Aorta (tissue), 5 donors: ENCODE measurements around the gene CCDC74B. TPM values are rescaled to one million over a fixed set of nuclear protein-coding genes. Genes with fewer than 3 reads are reported as not detected.
"Not testable (repeated sequence)": the region's sequence is repeated elsewhere in the genome, so short reads cannot be mapped to it uniquely, and the experiment has no call there.

Source experiments
- ATAC-seq: fragments of 200-7000 bp; cut with Tn5 transposase; one replicate; pipeline ENCODE4 v1.9.1; 2022; ENCODE audit warnings: moderate library complexity; ENCODE audit not compliant: low FRiP score
- DNase-seq, 2 donors: peaks; one replicate each; pipeline ENCODE4 v3.0.0-alpha.2; 2020
- H3K27ac ChIP-seq, 2 donors: one replicate each; pipeline ENCODE4 v1.5.1; 2013; ENCODE audit warnings: low read length in 2 of 2, mild to moderate bottlenecking in 2 of 2, moderate library complexity in 2 of 2, control low read depth in 1 of 2, inconsistent platforms in 1 of 2, low read depth in 1 of 2
- H3K27me3 ChIP-seq, 2 donors: one replicate each; pipeline ENCODE4 v1.6.1; 2013; ENCODE audit warnings: control low read depth in 1 of 2, low read length in 1 of 2, mild to moderate bottlenecking in 1 of 2, moderate library complexity in 1 of 2; ENCODE audit not compliant: insufficient read depth in 2 of 2, control insufficient read depth in 1 of 2
- H3K36me3 ChIP-seq, 2 donors: one replicate each; pipeline ENCODE4 v1.6.1; 2013; ENCODE audit warnings: control low read depth in 1 of 2, low read length in 1 of 2, mild to moderate bottlenecking in 1 of 2; ENCODE audit not compliant: insufficient read depth in 2 of 2, control insufficient read depth in 1 of 2
- H3K4me1 ChIP-seq, 2 donors: one replicate each; pipeline ENCODE4 v1.6.1; 2013; ENCODE audit warnings: low read length in 2 of 2, control low read depth in 1 of 2, mild to moderate bottlenecking in 1 of 2, moderate library complexity in 1 of 2; ENCODE audit not compliant: insufficient read depth in 2 of 2, control insufficient read depth in 1 of 2
- H3K4me3 ChIP-seq, 2 donors: one replicate each; pipeline ENCODE4 v1.5.1; 2013; ENCODE audit warnings: low read length in 2 of 2, control low read depth in 1 of 2, mild to moderate bottlenecking in 1 of 2
- H3K9me3 ChIP-seq: one replicate; pipeline ENCODE4 v1.6.1; 2013; ENCODE audit warnings: mild to moderate bottlenecking, low read length; ENCODE audit not compliant: control insufficient read depth
- WGBS, 2 donors: extraction: QIAGEN DNeasy Blood & Tissue Kit; methylation state at CpG; one replicate each; pipeline ENCODE4 v1.1.7; 2013; 5-methylcytosine and 5-hydroxymethylcytosine counted together
- intact Hi-C, 2 donors: fragments of 100-400 bp; cut with DNase I; formaldehyde crosslinking; loops; one replicate each; pipeline versions ENCODE4 v1.14.2 to v1.15.0; 2022
- long read RNA-seq, 2 donors: library from polyadenylated mRNA; unstranded; transcript quantifications; one replicate each; pipeline ENCODE4 v2.0.0, GENCODE V29; 2020 to 2021
- polyA plus RNA-seq, 2 donors: library from polyadenylated mRNA; stranded (reverse); fragments of 200-250 nt; gene quantifications; one replicate each; pipeline ENCODE4 v1.2.3, GENCODE V29; 2013
- total RNA-seq, 2 donors: library from RNA; stranded (reverse); fragmentation: NEBNext Ultra II Directional; extraction: Animal tissue kit (Norgen Biotek cat#: 25700); gene quantifications; one replicate each; pipeline ENCODE4 v1.2.1, GENCODE V29; 2021
- donor health status: healthy with polysubstance abuse.
- donor health status: Bipolar disorder and iron deficiency.
- donor health status: DM: no; HTN: no; CAD: no.
- donor health status: DM: no; HTN: no; CAD: no.
- donor health status: DM: yes; HTN: yes; CAD: no.

CCDC74B gene
- total RNA-seq (1 to 10 TPM; 1.3 to 2.6 TPM), polyA plus RNA-seq (1 to 10 TPM in 1 of 2 donors, under 1 TPM in 1; 0.38 to 5.6 TPM)
- long read RNA-seq, donor 1, partial matches to known transcripts, result 0 of 1 reads
- long read RNA-seq, donor 1, other reads (novel, unspliced or antisense), result 1 of 1 reads
- long read RNA-seq, donor 2, partial matches to known transcripts, result 0 of 2 reads
- long read RNA-seq, donor 2, other reads (novel, unspliced or antisense), result 0 of 2 reads

- H3K27me3 ChIP-seq, H3K9me3 ChIP-seq, H3K4me1 ChIP-seq, intact Hi-C loops, H3K36me3 ChIP-seq, H3K27ac ChIP-seq: not testable (repeated sequence)
- ATAC-seq, result peak; percentile 73
- peak within 1 kb of the TSS in 1 of 2 donors; percentile 31 for H3K4me3 ChIP-seq
- DNase-seq, result peak; percentile 66 to 87
- WGBS, 2 donors, result 2 to 4% methylated on average over 25 to 30 of the region's 30 CpGs
Observed at GRCh38 chr2:130145006-130145414, at the start of gene CCDC74B. Gene CCDC74B, minus strand, starts transcription at chr2:130145112. Its CDS starts 116 bp downstream, at chr2:130144996.

- intact Hi-C loops, H3K36me3 ChIP-seq, H3K27ac ChIP-seq, H3K27me3 ChIP-seq, H3K9me3 ChIP-seq, H3K4me3 ChIP-seq, DNase-seq, H3K4me1 ChIP-seq, ATAC-seq: not testable (repeated sequence)
- WGBS, 2 donors, result 88 to 91% methylated on average over 19 to 22 of the region's 22 CpGs
Observed at GRCh38 chr2:130193824-130194223, 48.9 kb upstream of the CCDC74B start.

- H3K9me3 ChIP-seq, ATAC-seq, H3K27ac ChIP-seq, DNase-seq, H3K27me3 ChIP-seq, H3K4me3 ChIP-seq, H3K4me1 ChIP-seq, H3K36me3 ChIP-seq, intact Hi-C loops: not testable (repeated sequence)
- WGBS, 2 donors, result 71 to 85% methylated on average over 3 of the region's 3 CpGs
Observed at GRCh38 chr2:130192451-130192850, 47.5 kb upstream of the CCDC74B start.

GRCh38 chr2:130191319-130191718 is 46.4 kb upstream of the CCDC74B start:
- WGBS, 2 donors, result 92 to 93% methylated on average over 6 of the region's 6 CpGs

GRCh38 chr2:130190237-130190636 is 45.3 kb upstream of the CCDC74B start:
- intact Hi-C loops, result no loop called here
- DNase-seq, result no peak
- no peaks in the 10 kb centered on the region for H3K4me1 ChIP-seq
- H3K4me3 ChIP-seq, result no peak overlapping the region
- WGBS, 2 donors, result 85 to 86% methylated on average over 15 of the region's 15 CpGs
- H3K9me3 ChIP-seq, result no peaks in the 10 kb centered on the region
- no peak for ATAC-seq
- peaks cover 0 to 3% of the 10 kb centered on the region in 2 donors for H3K36me3 ChIP-seq
- no peak overlapping the region for H3K27ac ChIP-seq
- H3K27me3 ChIP-seq, result no peaks in the 10 kb centered on the region

More at GRCh38 chr2:130191319-130191718, 46.4 kb upstream of the CCDC74B start:
- H3K36me3 ChIP-seq, H3K27me3 ChIP-seq, H3K4me3 ChIP-seq, DNase-seq, H3K4me1 ChIP-seq, H3K9me3 ChIP-seq, H3K27ac ChIP-seq, ATAC-seq, intact Hi-C loops: not testable (repeated sequence)

GRCh38 chr2:130188958-130189357 is 44.0 kb upstream of the CCDC74B start:
- H3K27me3 ChIP-seq, H3K27ac ChIP-seq, H3K4me1 ChIP-seq, H3K9me3 ChIP-seq, ATAC-seq, H3K36me3 ChIP-seq, H3K4me3 ChIP-seq, DNase-seq: not testable (repeated sequence)
- intact Hi-C loops, result loop anchor here in 1 of 2 donors (10.0 kb wide), 1 partner anchor 1296 kb away; no protein-coding TSS in a partner anchor
- 66 to 74% methylated on average over 3 to 4 of the region's 4 CpGs for WGBS, 2 donors

- 90% methylated on average over 17 of the region's 17 CpGs for WGBS, 2 donors
- intact Hi-C loops, result loop anchor here in 1 of 2 donors (10.0 kb wide), 1 partner anchor 1297 kb away; no protein-coding TSS in a partner anchor
- H3K27me3 ChIP-seq, H3K4me1 ChIP-seq, H3K4me3 ChIP-seq, DNase-seq, H3K27ac ChIP-seq, H3K36me3 ChIP-seq, ATAC-seq, H3K9me3 ChIP-seq: not testable (repeated sequence)
Observed at GRCh38 chr2:130187859-130188792, 43.2 kb upstream of the CCDC74B start.

- DNase-seq, result no peak
- H3K27me3 ChIP-seq, result no peaks in the 10 kb centered on the region
- intact Hi-C loops, result loop anchor here in 1 of 2 donors (10.0 kb wide), 1 partner anchor 1298 kb away; no protein-coding TSS in a partner anchor
Observed at GRCh38 chr2:130187268-130187667, 42.4 kb upstream of the CCDC74B start.

More at GRCh38 chr2:130187268-130187667, 42.4 kb upstream of the CCDC74B start:
- Histone ChIP-seq H3K36me3 (peaks cover 0 to 3% of the 10 kb centered on the region in 2 donors), H3K4me3 (no peak overlapping the region), H3K4me1 (no peaks in the 10 kb centered on the region), H3K9me3 (no peaks in the 10 kb centered on the region), H3K27ac (no peak overlapping the region)
- 73 to 82% methylated on average over 7 to 8 of the region's 8 CpGs for WGBS, 2 donors
- no peak for ATAC-seq
